HG02759 (cell line): ENCODE results near the gene CPB2.

Experiments used
- ATAC-seq: cut with Tn5 transposase; IDR thresholded peaks from one replicate; pipeline ENCODE4 v1.9.1; 2021; ENCODE audit warnings: mild to moderate bottlenecking, moderate library complexity; ENCODE audit not compliant: unreplicated experiment

The CPB2 gene

GRCh38 chr13:46006688-46007452, 98.0 kb downstream of the CPB2 start:
- ATAC-seq: no peak

GRCh38 chr13:46004491-46004890, 100.3 kb downstream of the CPB2 start:
- no peak for ATAC-seq
